Endothelial cell of umbilical vein (primary cell): ENCODE data around the gene ASIC1. TPM values are rescaled to one million over a fixed set of nuclear protein-coding genes. Genes with fewer than 3 reads are reported as not detected.

Source experiments
- BruUV-seq: library from RNA; stranded (reverse); fragments of 400-500 nt; replicated peaks from 2 replicates; lab custom pipeline; 2021; lab: Mats Ljungman, UMichigan
- CTCF ChIA-PET: fragments of 300-600, 350-600 bp; sonication (Branson Sonifier 250); formaldehyde crosslinking; loops from one replicate; lab custom pipeline; 2021; ENCODE audit warnings: antibody characterized with exemption, inconsistent platforms; lab: Charles Lee
- POLR2A ChIA-PET: fragments of 300-600, 350-600 bp; sonication (Branson Sonifier 250); formaldehyde crosslinking; loops from one replicate; lab custom pipeline; 2021; ENCODE audit warnings: antibody characterized with exemption, inconsistent platforms; lab: Charles Lee
- DNase-seq: peaks from one replicate; pipeline ENCODE4 v3.0.0-alpha.2; 2011; ENCODE audit warnings: low read depth, low spot score
- FAIRE-seq: peaks from 2 replicates; lab custom pipeline; 2011; peaks lifted over from hg19 to GRCh38; lab: Jason Lieb, UNC
- H2AFZ ChIP-seq: 2 replicates; pipeline ENCODE4 v1.6.0; 2012; ENCODE audit warnings: low read depth, low read length, control low read depth, inconsistent platforms
- H3K27ac ChIP-seq: 2 replicates; pipeline ENCODE4 v1.5.1; 2011; ENCODE audit warnings: low read depth, mild to moderate bottlenecking, control low read depth, low read length, moderate library complexity; ENCODE audit not compliant: insufficient read depth
- H3K27me3 ChIP-seq, 2 experiments: 2 replicates each; pipeline versions ENCODE4 v1.6.0 to v1.6.1; 2011; ENCODE audit warnings: low read length in 2 of 2, mixed read lengths in 1 of 2; ENCODE audit not compliant: control insufficient read depth in 2 of 2, insufficient read depth in 2 of 2
- H3K36me3 ChIP-seq, 2 experiments: 2 replicates in 1 of 2; 3 replicates in 1 of 2; pipeline ENCODE4 v1.5.1; 2011; ENCODE audit warnings: low read length in 2 of 2, mild to moderate bottlenecking in 1 of 2, moderate library complexity in 1 of 2; ENCODE audit not compliant: control insufficient read depth in 2 of 2, insufficient read depth in 2 of 2; ENCODE audit errors: extremely low read depth in 1 of 2
- H3K4me1 ChIP-seq: 3 replicates; pipeline ENCODE4 v1.5.1; 2011; ENCODE audit warnings: mild to moderate bottlenecking, low read length; ENCODE audit not compliant: control insufficient read depth, insufficient read depth; ENCODE audit errors: extremely low read depth
- H3K4me2 ChIP-seq: 2 replicates; pipeline ENCODE4 v1.6.1; 2011; ENCODE audit warnings: low read length, control low read depth, mixed read lengths; ENCODE audit not compliant: insufficient read depth
- H3K4me3 ChIP-seq, 3 experiments: fragments of 200-600 bp in 1 of 3; sonication (generic), shearing (Covaris generic) in 1 of 3; replicated peaks in 1 of 3; 2 replicates each; pipeline ENCODE4 v1.5.1; 2011 to 2016; ENCODE audit warnings: control low read depth in 3 of 3, low read length in 3 of 3, mild to moderate bottlenecking in 2 of 3, inconsistent platforms in 1 of 3, low read depth in 1 of 3, moderate library complexity in 1 of 3; ENCODE audit not compliant: insufficient read depth in 1 of 3
- H3K79me2 ChIP-seq: 2 replicates; pipeline ENCODE4 v1.6.0; 2012; ENCODE audit warnings: low read length, inconsistent platforms; ENCODE audit not compliant: control insufficient read depth, insufficient read depth
- H3K9ac ChIP-seq: replicated peaks from 2 replicates; pipeline ENCODE3; 2011; ENCODE audit warnings: low read length, control low read depth; ENCODE audit not compliant: insufficient read depth; ENCODE audit errors: extremely low read depth
- H3K9me1 ChIP-seq: replicated peaks from 3 replicates; pipeline ENCODE4 v1.6.0; 2011; ENCODE audit warnings: mild to moderate bottlenecking, low read length; ENCODE audit not compliant: control insufficient read depth, insufficient read depth; ENCODE audit errors: extremely low read depth
- H3K9me3 ChIP-seq: replicated peaks from 2 replicates; pipeline ENCODE4 v1.5.1; 2012; ENCODE audit warnings: low read length, inconsistent platforms; ENCODE audit not compliant: control insufficient read depth, insufficient read depth
- H4K20me1 ChIP-seq: replicated peaks from 2 replicates; pipeline ENCODE3; 2011; ENCODE audit warnings: mild to moderate bottlenecking, low read length; ENCODE audit not compliant: control insufficient read depth, insufficient read depth; ENCODE audit errors: extremely low read depth
- CTCF ChIP-seq, 2 donors: IDR thresholded peaks; 1 replicate in 1 of 2; 2 replicates in 1 of 2; pipeline ENCODE4 v1.5.1; 2011; ENCODE audit warnings: low read length in 2 of 2, mild to moderate bottlenecking in 2 of 2, moderate library complexity in 2 of 2, control low read depth in 1 of 2, inconsistent platforms in 1 of 2, low read depth in 1 of 2; ENCODE audit not compliant: insufficient read depth in 1 of 2; ENCODE audit errors: extremely low read depth in 1 of 2
- EZH2 ChIP-seq: IDR thresholded peaks from 2 replicates; pipeline ENCODE4 v1.6.1; 2012; ENCODE audit warnings: borderline replicate concordance, low read depth, mild to moderate bottlenecking, moderate library complexity, low read length, inconsistent platforms; ENCODE audit not compliant: severe bottlenecking
- FOS ChIP-seq: IDR thresholded peaks from 2 replicates; pipeline ENCODE4 v1.6.1; 2011; ENCODE audit warnings: mild to moderate bottlenecking, low read length, moderate library complexity, borderline replicate concordance; ENCODE audit not compliant: insufficient read depth
- GATA2 ChIP-seq: IDR thresholded peaks from 2 replicates; pipeline ENCODE4 v1.7.0; 2011; ENCODE audit warnings: low read depth, mild to moderate bottlenecking, moderate library complexity, mixed read lengths, low read length; ENCODE audit not compliant: insufficient read length, insufficient read depth
- JUN ChIP-seq: IDR thresholded peaks from 2 replicates; pipeline ENCODE4 v1.6.1; 2011; ENCODE audit warnings: borderline replicate concordance, low read depth; ENCODE audit not compliant: insufficient read length, insufficient read depth
- MAX ChIP-seq: IDR thresholded peaks from 2 replicates; pipeline ENCODE4 v1.6.1; 2011; ENCODE audit not compliant: insufficient read depth, insufficient read length
- MYC ChIP-seq: IDR thresholded peaks from one replicate; pipeline ENCODE4 v1.6.1; 2011; ENCODE audit warnings: mild to moderate bottlenecking, low read depth, low read length
- POLR2A ChIP-seq: IDR thresholded peaks from 2 replicates; pipeline ENCODE4 v1.6.1; 2012; ENCODE audit warnings: low read depth, mild to moderate bottlenecking, control low read depth, low read length
- POLR2AphosphoS5 ChIP-seq: IDR thresholded peaks from 2 replicates; pipeline ENCODE4 v1.6.1; 2012; ENCODE audit warnings: low read depth, mild to moderate bottlenecking, control low read depth, low read length, moderate library complexity; ENCODE audit not compliant: insufficient read depth
- dilution Hi-C: fragments of 300-500 bp; cut with MboI; formaldehyde crosslinking; loops from one replicate; pipeline ENCODE4 v1.15.0; 2019; ENCODE audit warnings: low sequenced_read_pairs; ENCODE audit not compliant: extremely low pct_ligation_motif_present
- intact Hi-C: fragments of 100-400 bp; cut with micrococcal nuclease; formaldehyde crosslinking; loops from one replicate; pipeline ENCODE4 v1.10.0; 2022
- polyA plus RNA-seq, 4 experiments: library from polyadenylated mRNA; depleted of rRNA in 3 of 4; stranded (reverse) in 3 of 4; unstranded in 1 of 4; fragments of >200 nt; gene quantifications; 2 replicates each; pipeline versions ENCODE4 v1.2.1 to v1.2.3, GENCODE V29; 2011 to 2012; ENCODE audit warnings: missing spikeins in 1 of 4
- total RNA-seq: library from RNA; stranded (reverse); gene quantifications from 2 replicates; pipeline ENCODE4 v1.2.3, GENCODE V29; 2021

ASIC1 gene
- total and polyA plus RNA-seq, 2 donors (not counting 3 experiments of a cell fraction or from before 2014, with no cell fraction given) = 0.53 to 0.66 TPM

DNA sequence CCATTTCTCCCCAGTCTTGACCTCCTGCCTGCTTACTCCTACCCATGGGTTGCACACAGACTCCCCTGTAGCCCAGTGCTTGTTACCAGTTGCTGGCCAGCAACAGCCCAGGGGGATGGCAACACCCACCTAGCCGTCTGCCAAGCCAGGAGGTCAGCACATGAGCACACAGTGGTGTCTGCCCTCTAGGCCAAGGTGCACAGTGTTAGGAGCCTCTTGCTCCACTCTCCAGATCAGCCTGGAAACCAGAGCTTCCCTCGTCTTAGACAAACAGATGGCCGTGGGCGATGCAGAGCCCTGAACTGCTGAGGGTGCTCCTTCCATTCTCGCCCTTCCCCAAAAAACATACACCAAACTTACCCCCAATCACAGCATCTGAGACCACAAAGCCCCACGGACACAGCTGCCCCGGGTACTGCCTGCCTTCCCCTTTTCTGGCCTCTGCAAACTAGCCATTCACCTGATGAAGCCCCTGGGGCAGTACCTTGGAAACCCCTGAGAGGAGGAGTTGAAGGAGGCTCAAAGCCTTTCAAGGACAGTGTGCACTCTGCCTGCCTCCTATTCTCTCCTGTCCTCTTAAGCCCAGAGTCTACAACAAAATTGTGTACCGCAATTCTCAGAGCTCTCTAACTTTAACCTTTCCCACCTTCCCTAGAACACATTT is 45.4 kb downstream of the ASIC1 start:
- Histone ChIP-seq H3K36me3 (peaks cover 6 to 25% of the 10 kb centered on the region in 2 experiments), H3K9ac (no peak overlapping the region), H3K9me3 (no peaks in the 10 kb centered on the region), H3K27me3 (no peaks in the 10 kb centered on the region), H4K20me1 (no peaks in the 10 kb centered on the region), H3K9me1 (no peaks in the 10 kb centered on the region), H3K27ac (no peak overlapping the region), H3K4me3 (no peak overlapping the region), H3K4me2 (no peak overlapping the region), H3K4me1 (no peaks in the 10 kb centered on the region), H3K79me2 (no peaks in the 10 kb centered on the region), H2AFZ (no peak overlapping the region)
- dilution Hi-C loops (no loop called here), intact Hi-C loops (no loop called here)
- no TSS peak for BruUV-seq
- DNase-seq (no peak), FAIRE-seq (no peak)
- TF ChIP-seq GATA2 (no peak), CTCF (IDR thresholded peaks at IDR 0.05; ENCODE audit: extremely low read depth in 1 of 2, insufficient read depth in 1 of 2, low read depth in 1 of 2, low read length in 2 of 2) (no peak), POLR2AphosphoS5 (no peak), FOS (no peak), POLR2A (no peak), JUN (no peak), MAX (no peak), EZH2 (no peak), MYC (no peak)
- POLR2A ChIA-PET = interaction anchor here (1.2 kb wide), 1 partner anchor 9 kb away, joined by 4 read pairs; no protein-coding TSS in a partner anchor
- CTCF ChIA-PET = interaction anchor here (0.8 to 6.4 kb wide), 8 partner anchors 8 to 212 kb away, joined by 3 to 80 read pairs (median 8); partner anchors contain the start of genes COX14 and SMARCD1
